GM11168 (cell line): ENCODE measurements around the gene FBXL20.
"Not testable (repeated sequence)": the region's sequence is repeated elsewhere in the genome, so short reads cannot be mapped to it uniquely, and the experiment has no call there.

Experiments used
- in situ Hi-C: fragments of 300-500 bp; cut with MboI; formaldehyde crosslinking; loops from one replicate; pipeline ENCODE4 v1.12.0; 2022; ENCODE audit warnings: low sequenced_read_pairs; ENCODE audit not compliant: unreplicated experiment

Gene FBXL20, protein sequence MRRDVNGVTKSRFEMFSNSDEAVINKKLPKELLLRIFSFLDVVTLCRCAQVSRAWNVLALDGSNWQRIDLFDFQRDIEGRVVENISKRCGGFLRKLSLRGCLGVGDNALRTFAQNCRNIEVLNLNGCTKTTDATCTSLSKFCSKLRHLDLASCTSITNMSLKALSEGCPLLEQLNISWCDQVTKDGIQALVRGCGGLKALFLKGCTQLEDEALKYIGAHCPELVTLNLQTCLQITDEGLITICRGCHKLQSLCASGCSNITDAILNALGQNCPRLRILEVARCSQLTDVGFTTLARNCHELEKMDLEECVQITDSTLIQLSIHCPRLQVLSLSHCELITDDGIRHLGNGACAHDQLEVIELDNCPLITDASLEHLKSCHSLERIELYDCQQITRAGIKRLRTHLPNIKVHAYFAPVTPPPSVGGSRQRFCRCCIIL

DNA sequence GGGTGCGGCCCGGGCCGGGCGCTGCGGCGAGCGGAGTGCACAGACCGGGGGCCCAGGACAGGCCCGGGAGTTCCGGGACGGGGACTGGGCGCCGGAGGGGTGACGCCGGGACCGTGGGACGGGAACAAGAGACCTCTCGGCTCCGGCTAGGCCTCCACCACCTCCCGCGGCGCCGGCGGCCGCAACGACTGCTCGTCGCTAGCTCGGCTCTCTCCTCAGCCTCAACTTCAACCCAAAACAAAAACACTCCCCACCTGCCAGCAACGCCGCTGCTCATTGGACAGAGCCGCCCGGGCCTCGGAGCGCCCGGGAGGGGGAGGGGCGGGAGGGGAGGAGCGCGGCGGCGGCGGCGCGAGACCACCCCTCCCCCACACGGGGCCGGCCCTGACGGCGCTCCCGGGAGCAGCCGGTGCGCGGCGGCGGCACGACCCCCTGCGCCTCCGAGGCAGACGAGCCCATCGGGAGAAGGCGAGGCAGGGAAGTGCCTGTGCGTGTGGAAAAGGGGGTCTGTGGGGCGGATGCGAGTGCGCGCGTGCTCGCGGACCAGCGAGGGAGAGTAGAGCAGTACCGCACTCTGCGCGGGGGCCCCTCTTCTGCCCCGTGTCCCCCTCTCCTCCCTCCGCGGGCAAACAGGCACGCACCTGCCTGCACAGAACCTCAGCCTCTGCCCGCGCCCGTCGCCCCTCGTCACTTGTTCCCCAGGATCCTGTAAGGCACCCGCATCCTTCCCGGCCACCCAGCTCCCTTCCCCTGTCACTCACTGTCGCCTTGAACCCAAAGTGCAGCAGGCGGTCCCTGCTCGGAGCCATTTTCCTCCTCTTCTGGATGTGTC lies at the start of gene FBXL20:
FBXL20 (minus strand) TSS at position 215 of the 832 bp plus-strand sequence. CDS start 224 bp downstream, outside the sequence.
- in situ Hi-C loops: no loop called here

DNA sequence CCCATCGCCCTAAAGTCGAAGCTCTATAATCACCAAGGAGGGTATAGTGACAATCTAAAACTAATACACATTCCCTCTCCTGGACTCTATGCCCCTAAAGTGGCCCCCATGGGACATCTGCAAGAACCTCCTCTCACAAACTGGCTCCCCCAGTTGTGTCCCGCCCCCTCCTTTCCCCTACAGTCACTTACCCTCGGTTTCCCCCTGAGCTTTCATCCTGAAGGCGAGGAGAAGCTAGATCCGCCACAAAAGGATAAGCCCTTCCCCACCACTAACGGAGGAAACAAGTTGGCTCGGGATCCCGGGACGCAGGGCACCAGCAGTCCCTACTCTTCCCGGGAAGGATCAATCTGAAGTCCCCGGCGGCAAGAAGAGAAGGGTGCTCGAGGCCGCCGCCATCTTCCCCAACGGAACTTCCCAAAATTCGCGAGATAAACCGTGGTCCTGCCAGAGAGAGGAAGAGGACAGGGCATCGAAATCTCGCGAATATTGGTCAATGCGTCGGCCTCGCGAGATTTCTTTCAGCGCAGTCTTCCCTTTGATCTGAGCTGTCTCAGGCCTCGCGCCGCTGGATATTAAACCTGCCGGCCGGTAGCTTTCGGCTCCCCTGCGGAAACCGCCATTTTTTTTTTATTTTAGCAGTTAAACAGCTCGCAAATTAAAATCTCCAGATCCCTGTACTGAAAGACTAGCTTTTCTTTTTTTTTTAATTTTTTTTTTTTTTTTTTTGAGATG lies 49.6 kb upstream of the FBXL20 start, which contains the start of gene MED1:
MED1 (minus strand) TSS at position 417 of the 735 bp plus-strand sequence; CDS start at position 216, 201 bp downstream.
- in situ Hi-C loops: no loop called here

DNA sequence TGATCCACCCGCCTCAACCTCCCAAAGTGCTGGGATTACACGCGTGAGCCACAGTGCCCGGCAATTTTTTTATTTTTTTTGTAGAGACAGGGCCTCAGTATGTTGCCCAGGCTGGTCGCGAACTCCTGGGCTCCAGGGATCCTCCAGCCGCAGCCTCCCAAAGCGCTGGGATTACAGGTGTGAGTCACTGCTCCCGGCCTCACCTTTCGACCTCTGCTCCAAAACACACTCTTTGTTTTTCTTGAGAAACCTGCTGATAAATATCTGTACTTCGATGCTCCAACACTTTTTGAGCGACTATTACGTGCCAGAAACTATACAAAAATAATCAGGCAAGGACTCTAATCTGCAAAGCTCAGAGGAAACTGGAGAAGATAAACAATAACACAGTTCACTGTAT lies 48.6 kb upstream of the FBXL20 start:
- in situ Hi-C loops: no loop called here

DNA sequence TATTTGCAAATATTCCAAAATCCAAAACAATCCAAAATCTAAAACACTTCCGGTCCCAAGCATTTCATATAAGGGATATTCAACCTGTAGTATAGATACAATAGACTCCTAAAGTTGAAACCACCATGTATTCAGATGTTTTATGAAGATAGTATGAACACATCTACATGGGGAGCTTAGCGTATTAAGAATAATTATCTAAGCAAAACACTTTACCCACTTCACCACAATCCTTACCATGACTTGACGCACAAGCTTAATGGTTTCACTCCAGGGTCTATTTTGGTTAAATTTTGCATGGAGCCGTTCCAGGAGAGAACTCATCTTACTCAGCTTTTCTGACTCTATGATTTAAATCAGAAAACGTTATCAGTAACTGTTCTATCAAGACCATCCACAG lies 46.1 kb upstream of the FBXL20 start:
- in situ Hi-C loops: no loop called here

DNA sequence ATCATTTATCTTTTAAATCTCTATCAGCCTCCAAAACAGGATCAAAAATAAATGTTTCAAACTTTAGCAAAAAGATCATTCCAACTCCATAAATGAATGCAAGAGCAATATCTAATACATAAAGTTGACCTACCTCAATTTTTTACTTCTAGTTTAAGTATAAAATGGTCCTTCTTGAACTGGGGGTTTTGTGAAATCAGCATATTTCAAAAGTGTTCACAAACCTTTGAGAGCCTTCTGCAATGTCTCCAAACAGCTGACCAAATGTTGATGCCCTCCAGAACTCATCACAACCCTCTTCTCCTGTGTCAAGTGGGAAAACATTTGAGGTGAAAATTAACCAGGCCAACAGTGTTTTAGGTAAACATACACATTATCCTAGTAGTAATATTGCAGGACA lies 41.9 kb upstream of the FBXL20 start:
- in situ Hi-C loops: no loop called here

DNA sequence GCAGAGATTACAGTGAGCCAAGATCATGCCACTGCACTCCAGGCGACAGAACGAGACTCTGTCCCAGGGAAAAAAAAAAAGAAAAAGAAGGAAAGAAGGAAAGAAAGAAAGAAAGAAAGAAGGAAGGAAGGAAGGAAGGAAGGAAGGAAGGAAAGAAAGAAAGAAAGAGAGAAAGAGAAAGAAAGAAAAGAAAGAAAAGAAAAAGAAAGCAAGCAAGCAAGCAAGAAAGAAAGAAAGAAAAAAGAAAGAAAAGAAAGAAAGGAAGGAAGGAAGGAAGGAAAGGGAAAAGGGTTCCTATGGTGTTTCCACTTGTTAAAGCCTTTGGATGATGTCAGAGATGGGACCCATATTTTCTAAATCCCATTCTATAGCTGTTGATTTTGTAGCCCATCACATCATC lies 38.4 kb upstream of the FBXL20 start:
- in situ Hi-C loops: not testable (repeated sequence)

DNA sequence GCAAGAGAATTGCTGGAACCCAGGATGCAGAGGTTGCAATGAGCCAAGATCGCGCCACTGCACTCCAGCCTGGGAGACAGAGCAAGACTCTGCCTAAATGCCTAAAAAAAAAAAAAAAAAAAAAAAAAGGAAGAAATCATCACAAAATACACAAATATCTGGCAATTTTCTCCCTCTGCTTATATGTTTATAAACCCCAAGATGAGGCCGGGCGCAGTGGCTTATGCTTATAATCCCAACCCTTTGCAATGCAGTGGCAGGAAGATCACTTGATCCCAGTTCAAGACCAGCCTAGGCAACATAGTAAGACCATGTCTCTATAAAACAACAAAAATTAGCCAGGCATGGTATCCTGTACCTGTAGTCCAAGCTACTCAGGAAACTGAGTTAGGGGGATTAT lies 28.2 kb upstream of the FBXL20 start:
- in situ Hi-C loops: no loop called here

DNA sequence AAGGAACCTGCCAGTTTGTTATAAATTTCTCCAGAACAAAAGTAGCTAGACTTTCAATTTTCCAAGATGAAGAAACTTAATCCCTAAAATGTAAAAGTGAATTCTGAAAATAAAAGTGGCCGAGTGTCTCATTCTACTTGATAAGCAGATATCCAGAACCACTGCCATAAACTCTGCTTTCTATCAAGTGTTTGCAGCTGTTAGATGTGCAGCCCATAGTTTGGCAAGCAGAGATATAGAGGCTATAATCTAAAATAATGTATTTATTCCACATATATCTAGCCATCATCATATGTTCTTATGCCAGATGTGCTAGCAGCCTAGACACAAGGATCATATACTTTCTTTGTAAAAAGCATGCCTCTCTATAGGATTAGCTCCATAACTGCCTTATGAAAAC lies 14.7 kb upstream of the FBXL20 start:
- in situ Hi-C loops: no loop called here

DNA sequence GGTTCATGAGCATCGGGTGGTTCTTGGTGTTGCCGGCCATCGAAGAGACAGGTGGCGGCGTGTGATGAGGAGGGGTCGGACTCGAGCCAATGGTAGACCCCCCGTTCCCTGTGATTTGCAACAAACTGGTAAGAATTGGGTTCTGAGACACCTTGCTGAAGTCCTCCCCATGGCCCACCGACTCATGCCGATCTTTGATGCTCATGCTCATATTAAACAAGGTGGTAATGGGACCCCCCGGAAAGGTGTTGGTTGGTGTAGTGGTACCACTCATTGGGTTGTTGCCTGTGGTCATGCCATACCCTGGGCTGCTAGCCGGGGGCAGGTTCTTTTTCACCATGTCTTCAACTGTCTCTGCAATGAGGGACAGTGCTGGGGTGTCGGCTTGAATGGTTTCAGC lies 8.9 kb upstream of the FBXL20 start:
- in situ Hi-C loops: no loop called here

DNA sequence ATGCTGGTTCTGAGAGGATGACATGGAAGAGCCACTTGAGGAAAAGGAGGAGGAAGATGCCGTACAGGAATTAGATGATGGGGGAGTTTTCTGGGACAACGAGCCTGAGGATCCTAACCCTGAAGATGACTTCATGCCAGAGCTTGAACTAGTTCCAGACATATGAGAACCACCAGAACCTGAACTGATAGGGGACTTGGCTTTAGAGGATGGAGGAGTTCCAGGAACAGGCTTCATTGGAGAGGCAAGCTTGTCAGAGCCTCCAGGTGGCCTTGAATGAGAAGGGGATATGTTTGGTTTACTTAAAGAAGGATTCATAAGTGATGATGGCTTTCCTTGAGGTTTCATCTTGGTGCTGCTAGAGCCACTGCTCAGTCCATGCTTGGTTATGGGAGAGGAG lies 6.9 kb upstream of the FBXL20 start:
- in situ Hi-C loops: no loop called here

DNA sequence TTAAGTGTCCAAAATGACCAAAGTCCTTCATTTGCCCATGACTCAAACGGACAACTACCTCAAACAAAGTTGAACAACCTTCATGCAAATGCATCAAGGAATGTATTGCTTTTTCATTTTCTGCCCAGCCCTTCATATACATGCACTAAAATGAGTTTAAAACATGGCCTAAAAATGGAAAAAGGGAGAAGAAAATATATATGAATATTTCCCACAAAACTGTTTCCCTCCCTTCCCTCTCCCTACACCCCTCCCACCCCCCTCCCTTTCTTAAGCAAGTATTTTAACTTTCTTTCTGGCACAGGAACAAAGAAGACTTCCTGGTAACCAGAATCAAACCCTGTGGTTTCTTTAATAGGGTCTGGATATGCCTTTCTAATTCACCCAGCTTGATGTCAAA lies 5.5 kb upstream of the FBXL20 start:
- in situ Hi-C loops: no loop called here

DNA sequence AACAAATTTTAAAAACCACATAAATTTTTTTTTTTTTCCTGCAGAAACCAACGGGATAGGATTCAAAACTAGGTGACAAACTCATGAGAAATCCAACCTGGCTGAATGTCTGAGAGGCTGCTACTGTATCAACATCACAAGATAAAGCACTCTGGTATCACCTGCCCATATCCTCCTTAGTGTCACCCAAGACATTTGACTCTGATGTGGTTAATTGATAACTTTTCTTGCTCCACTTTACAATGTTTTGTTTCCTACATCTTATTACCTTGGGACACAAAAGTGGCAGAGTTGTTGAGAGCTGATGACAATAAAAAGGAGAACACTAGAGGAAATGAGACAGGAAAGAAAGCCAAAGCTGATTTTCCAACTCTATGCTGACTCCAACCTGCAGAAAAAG lies 4.0 kb upstream of the FBXL20 start:
- in situ Hi-C loops: no loop called here

DNA sequence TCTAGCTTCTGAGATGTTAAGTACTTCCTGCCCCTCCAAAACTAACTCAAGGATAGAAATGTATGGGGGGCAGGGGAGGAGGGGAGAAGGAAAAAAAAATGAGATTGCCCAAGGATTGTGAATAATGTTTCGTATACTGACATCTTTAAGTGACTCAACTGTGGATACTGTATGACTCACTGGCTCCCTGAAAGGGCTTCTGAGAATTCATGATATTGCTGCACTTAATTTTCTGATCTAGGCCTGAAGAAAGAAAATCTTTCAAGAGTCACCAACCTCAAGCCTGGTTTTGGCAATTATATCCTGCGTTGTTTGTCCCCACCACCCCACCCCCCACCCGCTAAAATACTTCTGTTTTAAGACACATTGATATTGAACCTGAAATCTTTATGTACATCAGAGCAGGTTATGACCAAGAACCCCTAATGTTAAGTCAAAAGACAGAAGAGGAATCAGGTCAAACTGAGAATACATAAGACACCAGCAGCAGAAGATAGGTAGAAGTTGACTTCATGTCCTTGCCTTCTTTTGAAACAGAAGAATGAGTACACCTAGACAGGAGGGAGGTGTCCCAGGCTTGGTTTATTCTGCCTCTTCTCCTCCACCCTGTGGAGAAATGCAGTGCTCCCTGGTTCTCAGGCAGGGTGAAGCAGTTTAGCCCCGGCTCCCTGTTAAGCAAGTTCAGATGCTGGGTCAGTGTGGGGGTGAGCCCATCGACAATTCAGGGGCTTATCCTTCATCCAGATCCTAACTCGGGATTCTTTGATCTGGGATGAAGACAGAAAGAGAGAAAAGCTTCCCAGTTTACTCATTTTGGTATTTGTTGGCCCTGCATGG lies 3.3 kb upstream of the FBXL20 start:
- in situ Hi-C loops: no loop called here

DNA sequence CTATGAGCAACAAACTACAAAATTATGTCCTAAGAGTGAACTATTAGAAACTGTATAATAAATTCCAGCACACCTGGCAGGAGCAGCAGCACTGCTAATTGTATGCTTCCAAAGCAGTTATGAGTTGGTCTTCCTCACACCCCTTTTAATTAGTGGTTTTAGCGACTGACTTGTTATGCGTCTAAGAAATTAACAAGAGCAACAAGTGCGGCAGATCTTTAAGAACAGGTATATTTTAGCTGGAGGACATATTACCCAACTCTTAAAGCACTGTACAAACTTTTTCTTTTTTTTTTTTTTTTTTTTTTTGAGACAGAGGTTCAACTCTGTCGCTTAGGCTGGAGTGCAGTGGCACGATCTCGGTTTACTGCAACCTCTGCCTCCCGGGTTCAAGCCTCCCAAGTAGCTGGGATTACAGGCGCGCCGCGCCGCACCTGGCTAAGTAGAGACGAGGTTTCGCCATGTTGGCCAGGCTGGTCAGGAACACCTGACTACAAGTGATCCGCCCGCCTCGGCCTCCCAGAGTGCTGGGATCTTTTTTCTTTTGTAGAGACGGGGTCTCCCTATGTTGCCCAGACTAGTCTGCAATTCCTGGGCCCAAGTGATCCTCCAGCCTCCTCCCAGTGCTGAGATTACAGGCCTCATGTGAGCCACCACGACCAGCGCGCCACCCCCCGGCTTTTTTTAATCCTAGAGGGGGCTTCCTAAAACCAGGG lies 1.6 kb upstream of the FBXL20 start:
- in situ Hi-C loops: no loop called here

DNA sequence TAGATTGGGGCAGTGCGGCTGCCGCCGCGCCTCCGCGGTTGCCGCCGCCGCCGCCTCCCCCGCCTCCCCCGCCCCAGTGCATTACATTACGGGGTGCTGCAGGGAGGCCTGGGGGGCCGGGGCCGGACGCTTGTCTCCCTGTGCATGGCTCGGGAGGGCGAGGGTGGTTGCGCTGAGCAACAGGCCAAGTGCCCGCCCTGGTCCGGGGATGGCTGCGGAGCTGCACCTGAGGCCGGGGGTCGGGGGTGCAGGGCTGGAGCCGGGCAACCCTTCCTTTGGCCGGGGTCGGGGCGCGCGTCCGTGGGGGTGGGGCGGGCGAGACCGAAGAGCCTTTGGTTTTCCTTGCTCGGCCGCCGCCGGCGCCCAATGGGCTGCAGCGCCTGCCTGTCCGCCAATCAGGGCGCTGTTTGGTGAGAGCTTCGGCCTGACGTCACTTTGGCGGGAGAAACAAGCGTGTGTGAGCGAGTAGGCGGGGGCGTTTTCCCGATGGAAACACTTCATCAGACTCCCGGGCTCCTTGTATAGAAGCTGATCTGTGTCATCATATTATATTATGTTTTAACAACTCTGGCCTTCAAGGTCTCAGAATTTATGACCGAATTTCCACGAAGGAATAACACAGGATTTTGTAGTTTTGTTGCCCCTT lies 941 bp upstream of the FBXL20 start:
- in situ Hi-C loops: no loop called here

DNA sequence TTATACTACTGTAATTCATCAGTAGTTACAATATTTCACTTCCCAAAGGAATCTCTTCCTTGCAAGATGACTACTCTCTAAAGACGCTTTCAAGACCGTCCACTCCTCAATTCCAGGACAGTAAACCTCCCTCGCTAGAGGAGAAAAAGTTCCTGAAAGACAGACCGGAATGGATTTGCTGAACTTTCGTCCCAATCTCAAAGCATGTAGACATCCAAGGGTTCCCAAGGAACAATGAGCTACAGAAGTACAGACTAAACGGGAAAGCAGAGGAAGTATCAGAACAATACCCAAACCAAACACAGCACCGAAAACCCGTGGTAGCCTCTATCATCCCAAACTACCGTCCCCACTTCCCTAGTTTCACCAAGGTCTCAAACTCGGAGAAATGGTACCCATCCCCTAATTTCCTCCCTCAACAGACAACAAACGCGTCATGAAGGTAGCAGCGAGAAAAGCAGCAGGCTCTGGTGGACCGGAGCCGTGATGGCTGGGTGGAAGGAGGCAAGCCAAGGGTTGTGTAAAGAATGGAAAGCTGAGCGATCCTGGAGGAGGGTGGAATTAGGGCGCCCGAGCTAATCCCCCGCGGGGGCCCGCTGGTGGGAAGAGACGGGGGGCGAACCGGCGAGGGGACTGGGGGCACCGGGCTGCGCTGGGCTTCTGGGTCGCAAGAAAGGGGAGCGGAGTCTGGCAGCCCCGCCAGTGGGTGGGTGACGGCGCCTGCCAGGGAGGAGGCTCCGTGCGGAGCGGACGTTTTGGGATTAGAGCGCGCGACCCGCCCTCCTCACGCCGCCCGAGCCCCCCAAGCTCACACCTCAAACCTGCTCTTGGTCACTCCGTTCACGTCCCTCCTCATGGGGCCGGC lies 647 bp downstream of the FBXL20 start:
- in situ Hi-C loops: no loop called here

DNA sequence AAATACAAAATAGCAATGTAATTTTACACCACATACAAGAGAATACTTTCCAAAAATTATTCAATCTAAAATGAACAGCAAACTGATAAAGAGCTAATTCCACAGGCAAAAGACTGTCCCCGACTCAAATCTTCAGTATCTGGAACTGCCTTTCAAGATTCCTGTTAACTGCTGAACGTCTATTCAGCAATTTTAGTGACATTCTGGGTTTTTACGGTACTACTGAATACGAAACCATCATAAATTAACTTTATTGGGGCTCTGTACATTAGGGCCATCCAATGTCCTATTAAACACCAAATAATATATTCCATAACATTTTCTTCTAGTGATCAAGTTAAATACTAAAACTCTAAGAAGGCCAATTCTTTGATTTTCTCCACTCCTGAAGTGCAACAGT lies 1.6 kb downstream of the FBXL20 start:
- in situ Hi-C loops: loop anchor here (10.0 kb wide), 1 partner anchor 95 kb away; no protein-coding TSS in a partner anchor

DNA sequence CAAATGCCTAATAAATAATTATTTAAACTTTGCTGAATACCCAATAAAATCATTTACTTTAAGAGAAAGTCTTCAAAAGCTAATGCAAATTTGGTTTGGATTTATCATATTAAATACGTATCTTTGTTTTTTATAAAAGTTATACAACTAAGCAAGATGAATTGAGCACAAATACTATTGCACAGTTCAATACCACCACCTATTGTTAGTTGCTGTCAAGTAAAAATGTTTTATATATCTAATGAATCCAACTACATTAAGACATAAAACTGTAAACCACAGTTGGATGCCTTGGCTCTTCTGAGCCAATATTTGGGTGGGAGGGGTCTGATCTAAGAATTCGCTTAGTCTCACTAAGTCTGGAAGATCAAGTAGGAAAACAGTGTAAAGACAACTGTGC lies 7.7 kb downstream of the FBXL20 start:
- in situ Hi-C loops: loop anchor here (5.0 to 10.0 kb wide), 2 partner anchors 66 to 89 kb away; no protein-coding TSS in a partner anchor
